OCI-LY3 (cell line): Measurements from ENCODE around the gene PLEKHG3.
"Not testable (repeated sequence)": the region's sequence is repeated elsewhere in the genome, so short reads cannot be mapped to it uniquely, and the experiment has no call there.

ENCODE experiments used
- H2AFZ ChIP-seq: fragments of 200-600, 300-600 bp; shearing (Covaris generic); 2 replicates; pipeline ENCODE4 v1.6.0; 2014; ENCODE audit warnings: antibody characterized with exemption, low read depth, low read length
- H3K27ac ChIP-seq: fragments of 200-600, 300-600 bp; sonication (generic); 2 replicates; pipeline ENCODE4 v1.5.1; 2014; ENCODE audit warnings: mild to moderate bottlenecking, low read length, moderate library complexity, mixed read lengths
- H3K27me3 ChIP-seq: fragments of 200-600, 300-600 bp; sonication (generic); 2 replicates; pipeline ENCODE4 v1.6.1; 2014; ENCODE audit warnings: low read depth, low read length, mixed read lengths
- H3K36me3 ChIP-seq: fragments of 200-600, 300-600 bp; sonication (generic); replicated peaks from 2 replicates; pipeline ENCODE3; 2014; ENCODE audit warnings: low read depth, low read length, mixed read lengths
- H3K4me1 ChIP-seq: fragments of 300-600, 200-600 bp; sonication (generic); 2 replicates; pipeline ENCODE4 v1.6.1; 2014; ENCODE audit warnings: low read length, mixed read lengths
- H3K4me2 ChIP-seq: fragments of 200-600, 300-600 bp; sonication (generic); 2 replicates; pipeline ENCODE4 v1.6.1; 2014; ENCODE audit warnings: low read length, mixed read lengths
- H3K4me3 ChIP-seq: fragments of 300-600, 200-600 bp; sonication (generic); 2 replicates; pipeline ENCODE4 v1.5.1; 2014; ENCODE audit warnings: antibody characterized with exemption, mild to moderate bottlenecking, low read length, moderate library complexity
- H3K79me2 ChIP-seq: fragments of 300-600, 200-600 bp; shearing (Covaris generic); 2 replicates; pipeline ENCODE4 v1.6.1; 2014; ENCODE audit warnings: mild to moderate bottlenecking, low read length, mixed read lengths
- H3K9ac ChIP-seq: fragments of 300-600, 200-600 bp; shearing (Covaris generic); 2 replicates; pipeline ENCODE4 v1.6.0; 2014; ENCODE audit warnings: mild to moderate bottlenecking, low read length, moderate library complexity
- H3K9me3 ChIP-seq: fragments of 200-600, 300-600 bp; shearing (Covaris generic); 2 replicates; pipeline ENCODE4 v1.6.1; 2014; ENCODE audit warnings: low read length, mixed read lengths; ENCODE audit not compliant: insufficient read depth
- H4K20me1 ChIP-seq: fragments of 200-600, 300-600 bp; sonication (generic); 2 replicates; pipeline ENCODE4 v1.6.1; 2016; ENCODE audit warnings: low read length, mixed read lengths; ENCODE audit not compliant: insufficient read depth
- EZH2phosphoT487 ChIP-seq: fragments of 200-600 bp; shearing (Covaris generic); IDR thresholded peaks from 2 replicates; pipeline ENCODE4 v1.6.1; 2018; ENCODE audit warnings: antibody characterized with exemption, mixed run types, low read depth
- TF ChIP-seq, protein P1 (sequence below): fragments of 200-600, 300-600 bp; sonication (generic); IDR thresholded peaks from 2 replicates; pipeline ENCODE4 v1.5.1; 2014; ENCODE audit warnings: antibody characterized with exemption, low read length, low read depth

Gene PLEKHG3

DNA sequence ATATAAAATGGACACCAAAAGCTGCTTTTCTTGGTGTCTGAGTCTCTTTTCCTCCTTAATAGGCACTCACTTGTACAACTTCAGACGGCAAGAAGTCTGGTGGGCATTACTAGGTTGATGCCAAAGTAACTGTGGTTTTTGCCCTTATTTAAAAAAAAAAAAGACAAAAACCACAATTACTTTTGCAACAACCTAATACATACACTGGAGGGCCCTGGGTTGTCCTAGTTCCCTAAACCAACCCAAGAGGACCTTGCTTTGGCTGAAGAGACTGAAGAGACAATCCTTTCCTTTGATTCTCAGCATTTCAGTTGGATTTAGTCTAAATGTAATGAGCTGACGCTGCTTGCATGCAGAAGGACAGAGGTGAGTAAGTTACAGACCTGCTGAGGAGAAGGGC, 16.2 kb upstream of the PLEKHG3 start:
- Histone ChIP-seq H3K4me2 (no peak overlapping the region), H3K9ac (no peak overlapping the region), H4K20me1 (no peaks in the 10 kb centered on the region), H3K27ac (no peak overlapping the region), H3K79me2 (no peaks in the 10 kb centered on the region), H2AFZ (no peak overlapping the region), H3K4me3 (no peak overlapping the region), H3K36me3 (no peaks in the 10 kb centered on the region), H3K4me1 (peaks cover 8% of the 10 kb centered on the region), H3K27me3 (peaks cover 5% of the 10 kb centered on the region; the same call in 1 of the 2 replicates), H3K9me3 (no peaks in the 10 kb centered on the region)
- no peak for TF ChIP-seq EZH2phosphoT487
- TF ChIP-seq, protein P1, sequence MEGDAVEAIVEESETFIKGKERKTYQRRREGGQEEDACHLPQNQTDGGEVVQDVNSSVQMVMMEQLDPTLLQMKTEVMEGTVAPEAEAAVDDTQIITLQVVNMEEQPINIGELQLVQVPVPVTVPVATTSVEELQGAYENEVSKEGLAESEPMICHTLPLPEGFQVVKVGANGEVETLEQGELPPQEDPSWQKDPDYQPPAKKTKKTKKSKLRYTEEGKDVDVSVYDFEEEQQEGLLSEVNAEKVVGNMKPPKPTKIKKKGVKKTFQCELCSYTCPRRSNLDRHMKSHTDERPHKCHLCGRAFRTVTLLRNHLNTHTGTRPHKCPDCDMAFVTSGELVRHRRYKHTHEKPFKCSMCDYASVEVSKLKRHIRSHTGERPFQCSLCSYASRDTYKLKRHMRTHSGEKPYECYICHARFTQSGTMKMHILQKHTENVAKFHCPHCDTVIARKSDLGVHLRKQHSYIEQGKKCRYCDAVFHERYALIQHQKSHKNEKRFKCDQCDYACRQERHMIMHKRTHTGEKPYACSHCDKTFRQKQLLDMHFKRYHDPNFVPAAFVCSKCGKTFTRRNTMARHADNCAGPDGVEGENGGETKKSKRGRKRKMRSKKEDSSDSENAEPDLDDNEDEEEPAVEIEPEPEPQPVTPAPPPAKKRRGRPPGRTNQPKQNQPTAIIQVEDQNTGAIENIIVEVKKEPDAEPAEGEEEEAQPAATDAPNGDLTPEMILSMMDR = no peak

DNA sequence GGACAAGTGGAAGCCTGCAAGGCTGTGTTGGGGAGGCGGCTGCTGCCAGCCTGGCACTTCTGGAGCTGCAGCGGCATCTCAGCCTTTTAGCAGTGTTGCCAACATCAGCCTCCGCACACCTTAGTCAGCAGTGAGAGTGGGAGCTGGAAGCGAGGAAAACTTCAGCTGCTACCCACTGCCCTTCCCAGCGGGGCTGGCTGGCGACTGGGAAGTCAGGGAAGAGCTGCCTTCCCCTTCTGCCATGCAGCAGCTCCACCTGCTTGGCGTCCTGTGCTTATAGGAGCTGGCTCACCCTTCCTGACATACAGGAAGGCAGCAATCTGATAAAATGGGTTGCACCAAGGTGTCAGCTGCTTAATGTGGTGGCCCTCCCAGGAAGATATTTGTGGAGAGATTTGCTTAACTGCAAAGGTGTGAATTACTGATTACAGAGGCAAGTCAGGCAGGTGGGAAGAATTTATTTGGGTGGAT, 15.4 kb upstream of the PLEKHG3 start:
- Histone ChIP-seq H3K9me3 (no peaks in the 10 kb centered on the region), H3K4me3 (no peak overlapping the region), H3K9ac (no peak overlapping the region), H3K4me2 (no peak overlapping the region), H3K27ac (no peak overlapping the region), H3K4me1 (peaks cover 16% of the 10 kb centered on the region), H3K36me3 (no peaks in the 10 kb centered on the region), H4K20me1 (no peaks in the 10 kb centered on the region), H3K79me2 (no peaks in the 10 kb centered on the region), H3K27me3 (peaks cover 5% of the 10 kb centered on the region; the same call in 1 of the 2 replicates), H2AFZ (no peak overlapping the region)
- no peak for TF ChIP-seq EZH2phosphoT487
- TF ChIP-seq, protein P1 = no peak

DNA sequence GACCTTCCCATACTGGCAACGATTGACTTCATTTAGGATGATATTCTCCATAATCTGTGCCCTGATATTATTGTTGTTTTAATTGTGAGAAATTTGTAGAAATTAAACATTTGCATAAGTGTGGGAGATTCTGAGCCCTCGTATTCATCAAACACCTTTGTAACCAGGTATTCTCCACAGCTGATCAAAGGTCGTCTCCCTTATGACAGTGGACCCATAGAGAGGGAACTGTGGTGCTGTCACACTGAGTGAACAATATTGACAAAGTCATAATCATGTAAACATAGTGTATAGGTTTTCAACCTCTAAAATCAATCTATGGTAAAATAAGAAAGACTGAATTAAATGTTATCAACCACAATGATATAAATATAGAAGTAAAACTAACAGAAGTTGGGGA, 14.9 kb upstream of the PLEKHG3 start:
- Histone ChIP-seq H3K36me3 (no peaks in the 10 kb centered on the region), H4K20me1 (no peaks in the 10 kb centered on the region), H3K9ac (no peak overlapping the region), H3K4me3 (no peak overlapping the region), H3K79me2 (no peaks in the 10 kb centered on the region), H3K27me3 (peaks cover 5% of the 10 kb centered on the region; the same call in 1 of the 2 replicates), H3K4me2 (no peak overlapping the region), H2AFZ (no peak overlapping the region), H3K4me1 (peaks cover 20% of the 10 kb centered on the region), H3K9me3 (no peaks in the 10 kb centered on the region), H3K27ac (no peak overlapping the region)
- TF ChIP-seq, protein P1 = no peak
- no peak for TF ChIP-seq EZH2phosphoT487

DNA sequence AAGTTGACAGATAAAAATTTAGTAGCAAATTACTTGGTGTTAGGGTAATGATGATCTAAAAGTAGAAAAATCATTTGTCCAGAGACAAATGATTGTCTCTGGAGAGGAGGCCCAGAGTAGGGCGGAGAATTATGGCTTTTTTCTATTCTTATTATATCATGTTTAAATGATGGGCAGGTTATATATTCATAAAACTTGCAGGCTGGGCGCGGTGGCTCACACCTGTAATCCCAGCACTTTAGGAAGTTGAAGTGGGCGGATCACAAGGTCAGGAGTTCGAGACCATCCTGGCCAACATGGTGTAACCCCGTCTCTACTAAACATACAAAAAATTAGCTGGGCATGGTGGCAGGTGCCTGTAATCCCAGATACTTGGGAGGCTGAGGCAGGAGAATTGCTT, 13.6 kb upstream of the PLEKHG3 start:
- not testable (repeated sequence) for H3K27me3 ChIP-seq, H2AFZ ChIP-seq, H3K4me2 ChIP-seq, H3K36me3 ChIP-seq, H4K20me1 ChIP-seq, H3K79me2 ChIP-seq, H3K9ac ChIP-seq, H3K9me3 ChIP-seq, H3K4me3 ChIP-seq, H3K27ac ChIP-seq
- peaks cover 25% of the 10 kb centered on the region for H3K4me1 ChIP-seq

DNA sequence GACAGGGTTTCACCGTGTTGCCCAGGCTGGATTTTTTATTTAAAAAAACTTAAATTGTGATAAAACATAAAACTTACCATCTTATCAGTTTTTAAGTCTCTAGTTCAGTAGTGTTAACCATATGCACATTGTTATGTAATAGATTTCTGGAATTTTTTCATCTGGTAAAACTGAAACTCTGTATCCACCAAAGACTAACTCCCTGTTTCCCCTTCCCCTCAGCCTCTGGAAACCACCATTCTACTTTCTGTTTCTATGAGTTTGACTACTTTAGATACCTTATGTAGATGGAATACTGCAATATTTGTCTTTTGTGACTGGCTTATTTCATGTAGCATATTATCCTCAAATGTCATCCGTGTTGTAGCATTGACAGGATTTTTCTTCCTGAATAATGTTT, 12.8 kb upstream of the PLEKHG3 start:
- no peak for TF ChIP-seq EZH2phosphoT487
- TF ChIP-seq, protein P1 = no peak
- Histone ChIP-seq H3K79me2 (no peaks in the 10 kb centered on the region), H3K4me2 (no peak overlapping the region), H2AFZ (no peak overlapping the region), H3K36me3 (no peaks in the 10 kb centered on the region), H3K27me3 (peaks cover 5% of the 10 kb centered on the region; the same call in 1 of the 2 replicates), H4K20me1 (no peaks in the 10 kb centered on the region), H3K4me3 (no peak overlapping the region), H3K9ac (no peak overlapping the region), H3K9me3 (no peaks in the 10 kb centered on the region), H3K27ac (no peak overlapping the region), H3K4me1 (peaks cover 25% of the 10 kb centered on the region)
